Medulla oblongata (tissue), 1 donor: Measurements from ENCODE around the gene TOPBP1.
A peak's percentile ranks its signal among the peaks of the same experiment; 100 is the strongest.
"Not testable (repeated sequence)": the region's sequence is repeated elsewhere in the genome, so short reads cannot be mapped to it uniquely, and the experiment has no call there.

Source experiments
- DNase-seq: peaks from one replicate; pipeline ENCODE4 v3.0.0-alpha.2; 2015; ENCODE audit errors: extremely low spot score

Gene TOPBP1

DNA sequence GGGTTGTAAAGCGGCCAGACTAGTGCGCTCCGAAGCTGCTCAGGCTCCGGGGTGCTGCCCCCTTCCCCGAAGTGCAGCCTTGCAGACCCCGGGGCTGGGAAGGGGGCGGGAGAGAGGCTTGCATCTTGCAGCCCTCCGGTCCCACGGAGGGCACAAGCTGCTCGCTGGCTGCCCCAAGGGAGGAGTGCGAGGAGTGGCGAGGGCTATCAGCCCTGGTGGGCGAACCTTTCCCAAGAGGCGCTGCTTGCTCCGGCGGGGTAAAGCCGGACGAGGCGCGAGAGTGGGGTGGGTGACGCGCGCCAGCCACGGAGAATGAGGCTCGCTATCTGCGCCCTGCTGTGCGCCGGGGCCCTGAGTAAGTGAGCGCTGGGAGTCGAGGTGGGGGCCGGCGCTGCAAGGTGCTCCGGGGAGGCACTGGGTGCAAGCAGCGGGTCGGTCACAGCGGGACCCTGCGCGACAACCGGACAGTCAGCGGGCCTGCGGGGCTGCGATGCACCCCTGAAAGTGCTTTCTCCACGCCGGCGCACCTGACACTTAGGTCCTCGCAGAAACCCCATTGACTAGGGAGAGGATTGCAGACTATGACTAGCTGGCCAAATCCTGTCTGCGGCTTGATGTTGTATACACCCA is 12.7 kb upstream of the TOPBP1 start:
- DNase-seq = no peak

DNA sequence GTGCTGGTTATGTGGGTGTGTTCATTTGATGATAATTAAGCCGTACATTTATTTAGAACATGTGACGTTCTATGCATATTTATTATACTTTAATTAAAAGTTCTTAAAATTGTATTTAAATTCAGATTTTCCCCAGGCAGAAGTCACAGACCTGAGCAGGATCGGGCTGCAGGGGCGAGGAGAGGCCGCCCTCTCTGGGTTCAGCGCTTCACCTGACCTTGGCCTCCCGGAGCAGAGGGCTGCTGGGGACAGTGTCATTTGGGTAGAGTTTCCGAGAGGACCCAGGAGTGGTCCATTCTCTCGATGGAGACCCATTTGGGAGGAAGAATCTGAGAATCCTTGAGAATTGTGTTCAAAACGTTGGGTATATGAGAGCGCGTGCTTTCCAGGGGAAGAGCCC is 12.0 kb upstream of the TOPBP1 start:
- DNase-seq = no peak

DNA sequence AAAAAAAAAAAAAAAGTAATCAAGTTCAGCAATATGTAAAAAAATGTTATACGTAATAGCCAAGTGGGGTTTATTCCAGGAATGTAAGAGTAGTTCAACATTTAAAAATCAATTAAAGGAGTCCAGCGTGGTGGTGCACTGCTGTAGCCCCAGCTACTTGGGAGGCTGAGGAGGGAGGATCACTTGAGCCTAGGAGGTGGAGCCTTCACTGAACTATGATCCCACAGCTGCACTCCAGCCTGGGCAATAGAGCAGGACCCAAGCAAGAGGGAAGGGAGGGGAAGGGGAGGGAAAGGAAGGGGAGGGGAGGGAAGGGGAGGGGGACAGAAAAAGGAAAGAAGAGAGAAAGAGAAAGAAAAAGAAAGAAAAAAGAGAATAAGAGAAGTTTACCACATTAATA is 10.7 kb upstream of the TOPBP1 start:
- no peak for DNase-seq

DNA sequence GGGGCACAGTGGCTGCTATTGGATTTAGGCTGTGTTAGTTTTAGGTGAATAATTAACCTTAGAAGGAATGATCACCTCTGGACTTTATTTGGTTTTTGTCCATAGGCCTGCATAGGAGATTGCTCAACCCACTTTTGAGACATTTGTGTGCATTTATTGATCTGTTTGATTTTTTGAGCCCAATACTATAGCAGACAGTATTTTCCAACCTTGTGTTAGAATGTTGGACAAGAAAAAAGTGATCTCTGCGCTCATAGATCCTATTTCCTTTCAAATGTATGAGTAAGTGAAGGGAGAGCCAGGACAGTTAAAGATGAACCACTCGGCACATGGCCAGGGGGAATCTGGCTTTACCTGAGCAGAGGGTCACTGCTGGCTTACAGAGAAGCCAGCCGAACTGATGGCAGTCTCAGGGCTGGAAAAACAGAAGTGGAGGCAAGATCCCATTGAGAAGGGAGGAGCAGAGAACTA is 8.8 kb upstream of the TOPBP1 start:
- no peak for DNase-seq

DNA sequence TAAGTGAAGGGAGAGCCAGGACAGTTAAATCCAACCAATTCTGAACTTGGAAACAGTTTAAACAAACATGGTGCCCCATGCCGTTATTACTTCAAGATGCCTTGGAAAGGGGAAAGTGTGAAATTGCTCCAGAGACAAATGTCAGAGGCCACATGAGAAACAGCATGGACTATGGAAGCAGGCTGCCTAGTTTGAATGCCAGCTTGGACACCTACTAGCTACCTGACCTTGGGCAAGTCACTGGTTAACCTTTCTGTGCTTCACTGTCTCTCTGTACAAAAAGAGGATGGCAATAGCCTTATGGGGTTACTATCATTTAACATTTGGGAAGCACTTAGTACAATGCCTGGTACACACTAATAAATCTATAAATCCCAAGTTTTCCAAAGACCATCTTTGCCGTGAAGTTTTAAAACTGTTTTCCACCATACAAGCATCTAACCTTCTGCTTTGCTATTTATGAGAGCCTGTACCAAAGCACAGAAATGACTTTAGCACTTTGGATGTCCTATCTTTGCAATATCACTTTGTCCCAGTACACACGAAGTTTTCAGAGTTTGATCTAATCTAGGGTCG is 8.3 kb upstream of the TOPBP1 start:
- DNase-seq = no peak

DNA sequence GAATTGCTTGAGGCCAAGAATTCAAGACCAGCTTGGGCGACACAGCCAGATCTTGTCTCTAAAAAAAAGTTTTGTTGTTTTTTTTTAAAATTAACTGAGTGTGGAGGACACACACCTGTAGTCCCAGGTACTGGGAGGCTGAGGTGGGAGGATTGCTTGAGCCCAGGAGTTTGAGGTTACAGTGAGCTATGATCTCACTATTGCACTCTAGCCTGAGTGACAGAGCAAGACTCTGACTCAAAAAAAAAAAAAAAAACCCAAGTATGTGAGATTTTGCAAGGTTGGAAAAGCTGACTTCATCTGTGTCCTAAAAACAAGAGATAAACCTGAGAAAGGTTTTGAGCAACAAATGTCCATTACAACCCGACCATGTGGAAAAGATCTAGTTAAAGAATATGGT is 5.4 kb upstream of the TOPBP1 start:
- no peak for DNase-seq

DNA sequence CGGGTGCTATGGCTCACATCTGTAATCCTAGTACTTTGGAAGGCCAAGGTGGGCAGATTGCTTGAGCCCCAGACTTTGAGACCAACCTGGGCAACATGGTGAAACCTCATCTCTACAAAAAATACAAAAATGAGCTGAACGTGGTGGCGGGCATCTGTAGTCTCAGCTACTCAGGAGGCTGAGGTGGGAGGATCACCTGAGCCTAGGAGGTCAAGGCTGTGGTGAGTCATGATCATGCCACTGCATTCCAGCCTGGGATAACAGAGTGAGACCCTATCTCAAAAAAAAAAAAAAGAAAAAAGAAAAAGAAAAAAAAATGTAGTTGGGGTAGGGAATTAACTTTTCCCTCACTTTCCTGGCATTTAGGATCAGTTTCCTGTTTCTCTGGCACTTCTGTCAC is 3.4 kb upstream of the TOPBP1 start:
- not testable (repeated sequence) for DNase-seq

DNA sequence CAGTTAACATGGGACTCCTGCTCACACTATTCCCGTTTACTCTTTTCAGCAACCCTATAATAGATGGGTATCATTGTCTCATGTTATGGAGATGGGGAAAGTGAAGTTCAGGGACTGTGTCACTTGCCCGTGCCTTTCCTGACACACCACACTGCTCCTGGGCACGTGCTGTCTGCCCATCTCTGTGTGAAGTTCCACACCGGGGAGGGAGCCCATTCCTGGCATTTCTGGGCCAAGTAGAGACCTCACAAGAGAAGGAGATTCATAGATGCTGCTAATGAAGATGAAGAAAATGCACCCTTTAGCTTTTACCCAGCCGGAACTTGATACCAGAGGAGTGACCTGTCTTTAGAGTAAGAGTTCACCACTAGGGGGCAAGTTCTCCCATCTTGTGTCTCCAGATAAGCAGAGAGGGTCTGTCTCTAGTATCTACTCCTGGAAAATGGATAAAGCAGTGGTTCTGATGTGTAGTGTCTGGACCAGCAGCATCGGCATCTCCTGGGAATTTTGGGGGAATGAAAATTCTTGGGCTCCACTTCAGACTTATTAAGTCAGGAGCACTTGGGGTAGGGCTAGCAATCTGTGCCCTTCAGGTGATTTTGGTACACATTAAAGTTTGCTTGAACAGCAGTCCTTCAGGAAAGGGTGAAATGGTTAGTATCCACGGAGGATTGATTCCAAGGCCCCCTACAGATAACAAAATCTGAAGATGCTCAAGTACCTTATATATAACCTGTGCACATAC is 2.0 kb upstream of the TOPBP1 start:
- DNase-seq = peak; percentile 88

DNA sequence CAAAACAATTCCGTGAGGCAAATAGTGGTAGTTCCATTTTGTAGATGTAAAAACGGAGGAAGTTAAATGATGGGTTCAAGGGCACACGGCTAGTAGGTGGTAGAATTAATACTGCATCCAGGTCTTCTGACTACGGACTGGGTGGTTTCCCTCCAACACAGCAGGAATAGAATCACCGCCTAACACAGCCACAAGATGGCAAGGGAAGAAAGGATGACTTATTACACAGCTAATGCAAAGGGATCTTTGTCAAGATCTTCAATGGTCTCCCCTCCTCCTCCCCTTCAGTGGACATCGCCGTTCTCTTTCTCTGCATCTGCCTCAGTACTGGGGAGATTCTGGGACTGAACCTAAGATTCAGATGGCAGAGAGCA is 524 bp upstream of the TOPBP1 start:
- peak; percentile 38 for DNase-seq

DNA sequence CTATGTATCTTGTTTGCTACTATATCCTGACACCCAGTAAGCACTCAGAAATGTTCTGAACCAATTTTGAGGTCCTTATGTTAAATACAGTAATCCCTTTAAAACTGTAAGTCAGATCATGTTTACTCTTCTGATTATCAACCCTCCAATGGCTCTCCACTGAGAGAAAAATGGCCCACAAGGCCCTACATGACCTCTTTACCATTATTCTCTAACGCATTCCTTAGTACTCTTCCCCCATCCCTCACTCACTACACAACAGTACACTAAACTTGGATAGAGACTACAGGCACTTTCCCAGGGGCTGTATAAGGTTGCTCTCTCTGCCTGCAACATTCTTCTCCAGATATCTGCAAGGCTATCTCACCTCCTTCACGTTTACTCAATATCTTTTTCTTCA is 1.9 kb downstream of the TOPBP1 start:
- DNase-seq = no peak

DNA sequence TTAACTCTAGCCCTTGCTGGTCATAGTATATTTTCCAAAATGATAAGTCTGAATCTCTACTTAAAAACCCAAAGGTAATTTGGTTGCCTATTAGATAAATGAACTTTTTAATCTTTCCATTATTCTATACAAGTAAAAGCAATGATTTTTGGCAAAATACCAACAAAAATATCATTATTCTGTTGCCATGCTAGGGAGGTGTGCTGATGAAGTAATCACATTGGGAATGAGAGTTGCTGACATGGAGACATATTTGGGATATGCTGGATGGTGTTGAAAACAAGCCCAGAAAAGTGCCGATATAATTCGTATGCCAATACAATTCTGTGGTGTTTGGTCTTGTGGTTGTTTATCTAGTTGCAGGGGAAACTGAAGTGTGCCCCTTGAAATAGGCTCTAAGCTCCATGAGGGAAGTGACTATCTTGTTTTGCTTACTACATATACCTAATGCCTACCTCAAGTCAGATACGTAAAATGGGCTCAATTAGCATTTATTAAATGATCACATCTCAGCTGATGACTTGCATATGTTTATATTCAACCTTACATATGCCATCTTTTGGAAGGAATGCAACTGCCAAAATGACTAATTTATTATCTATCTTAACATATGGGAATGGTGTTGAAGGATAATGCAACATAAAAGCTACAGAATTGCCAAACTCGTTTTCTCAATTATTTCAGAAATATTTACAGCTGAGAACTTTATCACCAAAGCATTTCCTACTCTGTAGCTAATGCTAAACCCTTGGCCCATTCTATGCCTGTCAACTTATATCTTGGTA is 5.8 kb downstream of the TOPBP1 start:
- DNase-seq = no peak

DNA sequence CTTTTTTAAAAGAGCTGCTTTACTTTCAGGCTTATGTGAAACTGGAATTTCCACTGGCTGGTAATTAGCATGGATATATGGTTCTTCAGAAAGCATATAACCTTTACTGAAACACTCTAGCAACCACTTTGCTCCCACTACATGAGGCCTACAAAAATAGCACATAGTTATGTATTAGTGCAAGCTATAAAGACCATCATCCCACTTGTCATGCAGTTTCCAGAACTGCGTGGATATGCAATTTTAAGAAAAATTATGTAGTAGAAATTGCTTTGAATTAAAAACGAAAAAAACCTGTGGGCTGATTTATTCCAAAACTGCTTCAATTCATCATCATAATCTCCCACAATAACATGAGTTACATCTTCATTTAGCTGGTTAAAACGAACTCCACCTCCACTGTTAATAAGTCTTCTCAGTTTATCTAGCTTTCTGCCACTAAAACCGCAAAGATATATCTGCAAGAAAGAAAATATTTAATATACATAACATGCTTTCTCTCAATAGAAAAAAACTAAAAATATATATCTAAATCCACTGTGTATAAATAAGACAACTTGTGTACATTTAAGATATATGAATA is 12.2 kb downstream of the TOPBP1 start:
- no peak for DNase-seq

DNA sequence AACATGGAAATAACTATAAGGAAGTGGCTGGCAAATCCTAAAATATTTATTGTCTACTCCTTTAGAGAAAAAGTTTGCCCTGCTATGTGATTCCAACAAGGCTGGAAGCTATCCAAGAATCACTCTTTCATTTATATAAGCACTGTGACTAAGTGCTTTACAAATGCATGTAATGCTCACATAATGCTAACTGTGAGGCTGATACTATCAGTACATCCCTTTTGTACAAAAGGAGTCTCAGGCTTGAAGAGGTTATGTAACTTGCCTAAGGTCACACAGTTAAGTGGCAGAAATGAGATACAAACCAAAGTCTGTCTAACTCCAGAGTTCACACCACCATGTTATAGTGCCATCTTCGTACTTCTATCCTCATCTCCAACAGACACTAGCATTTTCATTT is 17.0 kb downstream of the TOPBP1 start:
- no peak for DNase-seq

DNA sequence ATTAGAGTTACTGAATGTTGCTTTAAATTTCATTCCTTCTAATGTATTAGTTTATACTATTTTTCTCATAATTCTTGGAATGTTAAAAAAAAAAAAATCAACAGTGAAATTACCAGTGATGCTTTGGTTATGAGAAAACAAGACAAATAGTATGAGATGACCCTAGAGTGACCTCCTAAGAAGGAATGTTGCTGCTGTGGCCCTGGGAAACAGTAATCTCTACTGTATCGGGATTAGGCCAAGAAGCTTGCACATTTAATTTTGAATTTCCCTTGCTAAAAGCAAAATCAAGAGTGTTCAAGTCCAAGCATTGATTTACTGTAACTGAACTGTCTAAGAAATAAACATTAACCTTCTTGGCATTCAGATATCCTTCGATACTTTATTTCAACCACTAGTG is 18.1 kb downstream of the TOPBP1 start:
- no peak for DNase-seq

DNA sequence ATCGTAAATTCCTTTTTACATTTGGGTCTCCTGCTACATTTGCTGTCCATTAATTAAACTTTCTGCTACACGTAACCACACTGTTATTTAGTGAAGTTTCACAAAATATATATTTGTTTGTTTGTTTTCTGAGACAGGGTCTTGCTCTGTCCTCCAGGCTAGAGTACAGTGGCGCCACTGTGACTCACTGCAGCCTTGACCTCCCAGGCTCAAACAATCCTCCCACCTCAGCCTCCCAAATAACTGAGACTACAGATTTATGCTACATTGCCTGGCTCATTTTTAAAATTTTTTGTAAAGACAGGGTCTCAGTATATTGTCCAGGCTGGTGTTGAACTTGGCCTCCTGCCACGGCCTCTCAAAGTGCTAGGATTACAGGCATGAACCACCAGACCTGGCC is 20.5 kb downstream of the TOPBP1 start:
- DNase-seq = no peak

DNA sequence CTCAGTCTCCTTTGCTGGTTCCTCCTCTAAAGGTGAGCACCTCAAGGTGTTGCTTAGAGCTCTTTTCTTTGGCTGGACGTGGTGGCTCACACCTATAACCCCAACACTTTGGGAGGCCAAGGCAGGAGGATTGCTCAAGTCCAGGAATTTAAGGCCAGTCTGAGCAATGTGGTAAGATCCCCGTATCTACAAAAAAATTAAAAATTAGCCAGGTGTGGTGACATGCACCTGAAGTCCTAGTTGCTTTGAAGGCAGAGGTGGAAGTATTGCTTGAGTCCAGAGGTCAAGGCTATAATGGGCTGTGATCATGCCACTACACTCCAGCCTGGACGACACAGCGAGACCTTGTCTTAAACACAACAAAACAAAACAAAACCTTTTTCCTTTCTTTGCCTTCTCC is 28.3 kb downstream of the TOPBP1 start:
- no peak for DNase-seq

DNA sequence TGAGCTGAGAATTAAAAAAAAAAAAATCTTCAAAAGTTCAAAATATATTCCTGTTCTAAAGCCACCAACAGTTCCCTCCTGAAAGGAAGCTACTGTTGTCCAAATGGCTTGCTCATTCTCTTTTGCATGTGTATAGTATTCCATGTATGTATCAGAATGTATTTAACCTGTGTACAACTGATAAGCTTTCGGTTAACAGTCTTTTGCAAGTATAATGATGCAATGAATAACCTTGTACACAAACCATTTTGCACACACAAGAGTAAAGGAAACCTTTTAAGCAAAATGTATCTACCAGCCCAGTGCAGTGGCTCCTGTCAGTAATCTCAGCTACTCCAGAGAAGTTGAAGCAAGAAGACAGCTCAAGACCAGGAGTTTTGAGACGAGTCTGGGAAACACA is 32.6 kb downstream of the TOPBP1 start:
- DNase-seq = no peak

DNA sequence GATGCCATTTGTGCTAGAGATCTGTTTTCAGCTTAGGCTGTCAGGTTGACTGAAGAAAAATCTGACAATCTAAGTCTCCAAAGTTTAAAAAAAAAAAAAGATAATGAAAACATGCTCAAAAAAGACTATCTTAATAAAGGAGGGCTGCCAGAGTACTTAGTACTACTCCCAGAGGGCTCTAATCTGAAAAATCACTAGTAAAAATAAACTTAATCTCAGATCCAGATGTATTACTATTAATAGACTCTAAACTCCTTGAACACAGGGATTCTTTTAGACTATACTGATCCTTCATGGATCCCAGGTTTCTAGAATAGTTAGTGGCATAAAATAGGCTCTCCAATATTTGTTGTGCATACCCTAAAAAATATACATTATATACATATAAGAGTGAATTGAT is 34.0 kb downstream of the TOPBP1 start:
- no peak for DNase-seq

DNA sequence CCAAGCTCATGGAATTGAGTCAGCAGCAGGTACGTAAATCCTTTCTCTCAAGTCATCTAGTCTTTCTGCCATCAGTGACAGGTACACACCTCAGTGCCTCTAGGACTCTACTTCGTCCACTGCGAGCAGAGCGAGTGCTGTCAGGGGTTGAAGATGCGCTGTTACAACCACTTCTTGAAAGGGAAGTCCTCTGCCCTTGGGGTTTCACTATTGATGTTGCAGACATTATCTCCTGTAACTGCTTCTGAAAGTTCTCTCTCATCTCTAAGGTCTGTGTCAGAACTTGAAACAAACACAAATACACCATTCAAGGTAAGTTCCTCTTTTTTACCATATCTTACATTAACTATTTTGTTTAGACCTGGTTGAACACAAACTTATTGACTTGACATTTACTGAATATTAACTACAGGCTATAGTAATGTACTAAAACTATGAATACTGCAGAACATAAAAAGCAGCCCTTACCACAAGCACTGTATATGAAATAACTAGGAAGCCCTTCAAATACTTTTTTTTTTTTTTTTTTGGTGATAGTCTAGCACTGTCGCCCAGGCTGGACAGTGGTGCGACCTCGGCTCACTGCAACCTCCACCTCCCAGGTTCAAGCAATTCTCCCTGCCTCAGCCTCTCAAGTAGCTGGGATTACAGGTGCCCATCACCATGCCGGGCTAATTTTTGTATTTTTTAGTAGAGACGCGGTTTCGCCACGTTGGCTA is 41.5 kb downstream of the TOPBP1 start:
- no peak for DNase-seq

DNA sequence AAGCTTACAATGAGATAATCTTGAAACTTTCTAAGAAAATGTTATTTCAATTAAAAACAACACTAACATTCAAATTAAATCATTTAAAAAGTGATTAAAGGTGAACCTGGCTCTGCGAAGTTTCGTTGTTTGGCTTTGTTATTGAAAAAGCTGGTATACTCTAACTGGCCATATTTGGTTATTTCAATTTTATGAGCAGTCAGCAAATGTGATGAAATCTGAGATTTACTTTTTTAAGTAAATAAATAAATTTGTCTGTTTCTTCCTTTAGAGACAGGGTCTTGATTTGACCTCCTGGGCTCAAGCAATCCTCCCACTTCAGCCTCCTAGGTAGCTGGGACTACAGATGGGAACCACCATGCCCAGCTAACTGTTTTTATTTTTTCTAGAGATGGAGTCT is 50.2 kb downstream of the TOPBP1 start:
- no peak for DNase-seq

DNA sequence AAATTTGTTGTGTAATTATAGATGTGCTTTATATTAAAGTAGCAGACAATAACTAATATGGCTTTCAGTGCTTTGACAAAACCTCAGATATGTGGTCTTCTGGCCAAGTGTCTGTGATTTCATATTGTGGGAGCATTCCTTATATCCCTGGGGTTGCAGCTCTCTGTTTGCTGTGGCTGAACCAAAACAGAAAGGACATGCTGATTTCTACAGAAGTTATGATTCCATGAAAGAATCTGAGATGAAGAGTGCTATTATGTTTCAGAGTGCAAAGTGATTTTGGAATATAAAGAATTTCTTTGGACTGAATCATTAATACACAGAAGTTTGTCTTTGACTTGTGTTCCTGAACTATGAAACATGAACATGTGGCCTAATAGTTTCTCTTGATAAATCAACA is 51.7 kb downstream of the TOPBP1 start:
- DNase-seq = no peak

DNA sequence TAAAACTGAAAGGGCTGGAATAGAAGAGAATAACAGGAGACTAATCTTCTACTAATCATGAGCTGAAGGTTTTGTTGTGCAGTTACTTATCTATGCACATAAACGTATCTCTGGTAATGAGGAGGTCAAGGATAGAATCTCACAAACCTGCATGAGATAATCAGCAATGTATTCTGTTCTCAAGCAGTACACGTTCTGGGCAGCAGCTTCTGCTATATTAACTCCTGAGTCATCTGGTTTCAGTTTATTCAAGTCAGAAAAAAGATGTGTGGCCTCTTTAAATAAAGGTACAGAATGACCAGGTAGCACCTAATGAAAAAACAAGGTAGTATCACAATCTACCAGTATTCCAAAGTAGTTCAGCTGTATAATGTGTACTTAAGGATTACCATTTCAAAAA is 53.4 kb downstream of the TOPBP1 start:
- no peak for DNase-seq
